ENCODE results near the gene TACC2.

DNA sequence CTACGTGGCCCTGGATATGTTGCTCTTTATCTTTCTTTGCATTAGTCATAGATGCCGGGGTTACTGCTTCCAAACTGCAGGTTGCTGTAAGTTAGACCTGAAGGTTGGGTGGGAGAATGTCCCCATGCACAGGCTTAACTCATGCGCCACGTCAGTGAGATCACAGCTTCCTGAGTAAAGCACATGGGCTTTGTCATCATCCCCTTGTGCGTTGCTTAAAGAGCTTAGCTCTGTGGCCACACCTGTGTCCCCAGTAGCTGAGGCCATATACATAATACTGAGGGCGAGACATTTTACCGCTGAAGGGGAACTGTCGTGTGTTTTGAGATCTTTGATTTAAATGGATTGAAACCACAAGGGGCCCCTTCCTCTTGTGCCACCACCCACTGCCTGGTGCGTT lies 236.4 kb downstream of the TACC2 start:
- TF ChIP-seq EZH2 (IDR thresholded peaks at IDR 0.05; ENCODE audit: borderline replicate concordance, low read length): no peak
- TF ChIP-seq, protein P1, sequence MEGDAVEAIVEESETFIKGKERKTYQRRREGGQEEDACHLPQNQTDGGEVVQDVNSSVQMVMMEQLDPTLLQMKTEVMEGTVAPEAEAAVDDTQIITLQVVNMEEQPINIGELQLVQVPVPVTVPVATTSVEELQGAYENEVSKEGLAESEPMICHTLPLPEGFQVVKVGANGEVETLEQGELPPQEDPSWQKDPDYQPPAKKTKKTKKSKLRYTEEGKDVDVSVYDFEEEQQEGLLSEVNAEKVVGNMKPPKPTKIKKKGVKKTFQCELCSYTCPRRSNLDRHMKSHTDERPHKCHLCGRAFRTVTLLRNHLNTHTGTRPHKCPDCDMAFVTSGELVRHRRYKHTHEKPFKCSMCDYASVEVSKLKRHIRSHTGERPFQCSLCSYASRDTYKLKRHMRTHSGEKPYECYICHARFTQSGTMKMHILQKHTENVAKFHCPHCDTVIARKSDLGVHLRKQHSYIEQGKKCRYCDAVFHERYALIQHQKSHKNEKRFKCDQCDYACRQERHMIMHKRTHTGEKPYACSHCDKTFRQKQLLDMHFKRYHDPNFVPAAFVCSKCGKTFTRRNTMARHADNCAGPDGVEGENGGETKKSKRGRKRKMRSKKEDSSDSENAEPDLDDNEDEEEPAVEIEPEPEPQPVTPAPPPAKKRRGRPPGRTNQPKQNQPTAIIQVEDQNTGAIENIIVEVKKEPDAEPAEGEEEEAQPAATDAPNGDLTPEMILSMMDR (IDR thresholded peaks at IDR 0.05; ENCODE audit: low read length): no peak
